ENCODE data around the gene SP5.
"Not testable (repeated sequence)": the region's sequence is repeated elsewhere in the genome, so short reads cannot be mapped to it uniquely, and the experiment has no call there.

Gene SP5

DNA sequence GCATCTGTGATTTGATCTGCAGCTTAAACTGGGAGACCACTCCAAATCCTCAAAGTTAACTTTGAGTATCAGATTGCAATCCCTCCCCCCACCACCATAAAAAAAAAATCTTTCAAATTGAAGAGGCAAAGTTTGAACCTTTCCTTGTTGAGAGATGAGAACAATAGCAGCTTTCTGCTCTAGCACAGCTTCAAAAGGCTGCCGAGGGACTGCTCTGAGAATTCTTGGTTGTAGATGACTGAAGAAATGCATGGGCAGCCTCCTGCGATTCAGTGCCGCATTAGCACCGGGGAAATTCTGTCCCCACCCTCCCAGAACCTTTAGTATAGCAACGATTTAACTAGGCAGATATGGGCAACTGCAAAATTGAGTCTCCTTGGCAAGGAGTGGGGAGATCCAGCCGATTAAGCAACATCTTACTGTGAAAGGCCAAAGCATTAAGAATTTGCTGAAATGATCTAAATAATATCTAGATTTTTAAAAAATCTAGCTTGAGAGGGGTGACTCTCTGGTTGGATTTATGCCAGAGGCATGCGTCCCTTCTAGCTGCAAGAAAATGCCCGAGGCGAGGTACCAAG, 3.9 kb upstream of the SP5 start:
- FAIRE-seq = no peak

DNA sequence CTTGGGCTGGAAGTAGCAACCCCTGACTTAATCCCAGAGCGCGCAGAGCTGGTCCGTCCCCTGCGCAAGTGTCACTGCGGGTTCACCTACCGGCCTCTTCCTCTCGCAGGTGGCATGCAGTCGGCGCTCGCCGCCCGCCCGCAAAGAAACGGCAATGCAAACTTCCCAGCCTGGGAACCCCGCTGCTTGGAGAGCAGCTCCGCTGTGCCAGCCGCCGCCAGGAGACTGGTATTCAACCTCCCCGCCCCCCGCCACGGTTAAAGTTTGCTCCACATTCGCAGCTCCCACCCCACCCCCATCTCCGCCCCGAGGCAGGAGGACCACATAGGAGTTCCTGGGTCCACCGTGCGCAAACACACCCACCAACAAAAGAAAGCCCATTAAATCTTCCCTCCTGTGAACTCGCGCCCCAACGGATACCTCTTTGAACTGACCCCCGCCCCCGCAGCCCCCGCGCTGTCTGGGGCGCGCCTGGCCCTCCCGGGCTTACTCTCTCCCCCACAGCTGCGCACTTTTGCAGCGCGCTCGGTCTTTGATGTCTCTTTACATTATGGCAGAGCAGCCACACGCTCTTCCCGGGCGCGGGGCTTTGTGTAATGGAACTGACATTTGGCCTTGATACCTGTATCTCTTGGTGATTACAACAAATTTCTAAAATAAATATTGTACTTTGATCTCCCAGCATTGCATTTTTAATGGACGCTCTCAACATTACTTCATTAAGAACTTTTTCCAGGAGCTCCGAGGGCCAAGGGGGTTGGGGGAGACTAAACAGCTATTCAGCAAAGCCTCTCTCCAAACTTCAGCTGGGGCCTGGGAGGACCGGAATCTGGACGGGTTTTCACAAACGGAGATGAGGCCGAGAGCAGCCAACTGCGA, 3.1 kb upstream of the SP5 start:
- no peak for FAIRE-seq

DNA sequence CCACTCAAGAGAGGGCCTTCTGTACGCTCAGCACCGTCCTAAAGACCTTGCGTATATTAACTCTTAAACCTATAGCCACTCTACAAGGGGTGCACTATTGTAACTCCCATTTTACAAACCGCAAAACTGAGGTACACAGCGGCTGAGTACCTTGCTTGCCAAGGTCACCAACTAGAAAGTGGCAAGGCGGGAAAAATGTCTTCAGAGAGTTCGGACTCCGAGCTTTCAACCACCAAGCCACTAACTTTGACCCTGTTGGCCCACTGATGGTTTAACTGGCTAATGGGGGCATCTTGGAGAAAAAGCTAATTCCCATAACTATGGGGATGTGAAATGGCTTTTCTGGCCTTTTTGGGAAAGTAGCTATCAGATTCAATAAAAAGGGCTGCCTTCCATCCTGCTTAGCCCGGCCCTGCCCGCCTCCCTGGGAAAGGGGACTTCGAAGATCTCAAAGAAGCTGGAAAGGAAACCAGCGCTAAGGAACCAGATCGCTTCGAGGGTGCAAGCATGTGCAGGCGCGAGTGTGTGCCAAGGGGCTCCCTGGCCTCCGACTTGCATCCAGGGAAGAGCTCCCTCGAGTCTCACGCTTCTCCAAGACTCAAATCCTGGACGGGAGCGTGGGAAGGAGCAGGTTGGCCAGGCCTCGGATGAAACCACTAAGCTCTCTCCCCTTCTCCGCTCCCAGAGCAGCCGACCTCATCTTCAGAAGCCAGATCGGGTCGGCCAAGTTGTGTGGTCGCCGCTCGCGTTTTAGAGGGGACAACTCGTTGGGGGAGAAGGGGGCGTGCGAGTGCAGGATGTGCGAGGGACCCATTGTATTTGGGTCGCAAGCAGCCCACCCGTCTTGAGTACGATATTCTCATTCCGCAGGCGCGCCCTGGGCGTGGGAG, 2.2 kb upstream of the SP5 start:
- FAIRE-seq = no peak

DNA sequence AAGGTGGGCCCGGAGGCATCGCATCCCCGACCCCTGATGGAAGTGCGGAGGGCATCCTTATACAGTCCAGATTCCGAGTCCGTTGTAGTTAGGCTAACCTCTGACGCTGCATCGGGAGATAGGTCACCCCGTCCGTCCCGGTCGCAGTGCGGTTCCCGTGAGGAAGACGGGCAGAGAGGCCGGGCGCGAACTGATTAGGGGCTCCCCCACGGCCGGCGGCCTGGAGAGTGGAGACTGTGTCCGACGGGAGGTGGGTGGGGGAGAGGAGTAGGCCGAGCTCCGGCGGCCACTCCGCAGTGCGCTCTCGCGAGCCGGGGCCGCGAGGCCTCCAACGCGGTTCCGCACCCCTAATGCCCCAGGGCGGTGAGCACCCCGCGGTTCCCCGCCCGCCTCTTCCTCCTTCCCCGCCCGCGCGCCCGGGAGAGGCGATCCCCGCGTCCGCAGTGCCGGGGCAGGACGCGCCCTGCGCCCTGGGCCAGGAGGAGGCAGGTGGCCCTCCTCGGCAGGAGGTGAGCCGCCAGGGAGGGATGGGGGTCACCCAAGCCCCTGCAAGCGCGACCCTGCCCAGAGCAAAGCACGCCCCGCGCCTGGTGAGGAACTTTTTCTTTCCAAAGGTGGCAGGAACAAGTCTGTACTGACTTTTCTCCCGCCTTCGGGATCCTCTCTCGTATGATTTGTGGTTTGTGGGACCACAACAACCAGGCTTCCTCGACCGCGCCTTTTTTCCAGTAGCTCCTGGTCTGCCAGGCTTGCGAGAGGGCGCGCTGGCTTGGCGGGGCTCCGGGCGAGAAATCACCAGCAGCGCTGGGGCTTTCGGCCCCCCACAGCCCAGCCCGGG, 1.4 kb upstream of the SP5 start:
- FAIRE-seq = no peak

DNA sequence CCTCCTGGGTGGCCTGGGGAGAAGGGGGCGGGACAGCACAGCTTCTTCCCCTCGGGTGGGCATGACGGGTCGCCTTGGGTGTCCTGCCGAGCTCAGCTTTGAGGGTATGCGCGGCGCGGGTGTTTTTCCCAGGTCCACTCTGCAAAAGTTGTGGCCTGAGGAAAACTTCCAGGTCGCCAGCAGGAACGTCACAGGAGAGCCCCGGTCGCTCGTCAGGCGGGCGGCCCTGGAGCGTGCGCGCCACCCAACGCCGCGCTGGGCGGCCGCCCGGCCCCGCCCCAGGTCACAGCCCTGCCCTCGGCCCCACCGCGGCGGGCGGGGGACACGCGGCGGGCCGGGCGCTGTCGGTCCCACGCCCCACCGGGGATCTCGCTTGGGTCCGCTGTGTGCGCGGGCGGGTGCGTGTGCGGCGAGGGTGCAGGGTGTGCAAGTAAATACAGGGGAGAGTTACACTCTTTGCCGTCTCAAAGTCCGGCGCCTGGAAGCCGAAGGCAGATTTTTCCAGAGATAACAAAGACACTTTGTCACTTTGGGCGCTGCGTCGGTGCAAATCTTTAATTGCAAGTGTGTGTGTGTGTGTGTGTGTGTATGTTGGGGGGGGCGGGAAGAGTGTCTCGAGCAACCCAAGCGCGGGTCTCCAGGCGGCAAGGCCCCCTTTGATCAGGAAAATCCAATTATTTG, 616 bp upstream of the SP5 start:
- FAIRE-seq = no peak

DNA sequence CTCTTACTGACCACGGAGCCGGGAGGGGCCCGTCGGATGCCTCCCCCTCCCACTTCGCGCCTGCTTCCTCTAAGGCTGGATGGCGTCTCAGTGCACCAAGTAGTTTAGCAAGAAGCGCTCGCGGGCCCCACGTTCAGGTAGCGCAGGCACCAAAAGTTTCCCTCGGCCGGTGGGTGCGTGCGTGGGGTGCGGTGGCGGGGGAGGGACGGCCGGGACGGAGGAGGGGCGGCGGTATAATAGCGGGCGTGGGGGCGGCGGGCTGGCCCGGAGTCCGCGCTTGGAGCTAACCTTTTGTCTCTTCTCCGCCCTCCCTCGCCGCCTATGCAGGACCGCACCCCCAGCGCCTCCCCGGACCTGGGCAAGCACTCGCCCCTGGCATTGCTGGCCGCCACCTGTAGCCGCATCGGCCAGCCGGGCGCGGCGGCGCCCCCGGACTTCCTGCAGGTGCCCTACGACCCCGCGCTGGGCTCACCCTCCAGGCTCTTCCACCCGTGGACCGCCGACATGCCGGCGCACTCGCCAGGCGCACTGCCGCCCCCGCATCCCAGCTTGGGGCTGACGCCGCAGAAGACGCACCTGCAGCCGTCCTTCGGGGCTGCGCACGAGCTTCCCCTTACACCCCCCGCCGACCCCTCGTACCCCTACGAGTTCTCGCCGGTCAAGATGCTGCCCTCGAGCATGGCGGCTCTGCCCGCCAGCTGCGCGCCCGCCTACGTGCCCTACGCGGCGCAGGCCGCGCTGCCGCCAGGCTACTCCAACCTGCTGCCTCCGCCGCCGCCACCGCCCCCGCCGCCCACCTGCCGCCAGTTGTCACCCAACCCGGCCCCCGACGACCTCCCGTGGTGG, 1.0 kb downstream of the SP5 start:
- FAIRE-seq = no peak

DNA sequence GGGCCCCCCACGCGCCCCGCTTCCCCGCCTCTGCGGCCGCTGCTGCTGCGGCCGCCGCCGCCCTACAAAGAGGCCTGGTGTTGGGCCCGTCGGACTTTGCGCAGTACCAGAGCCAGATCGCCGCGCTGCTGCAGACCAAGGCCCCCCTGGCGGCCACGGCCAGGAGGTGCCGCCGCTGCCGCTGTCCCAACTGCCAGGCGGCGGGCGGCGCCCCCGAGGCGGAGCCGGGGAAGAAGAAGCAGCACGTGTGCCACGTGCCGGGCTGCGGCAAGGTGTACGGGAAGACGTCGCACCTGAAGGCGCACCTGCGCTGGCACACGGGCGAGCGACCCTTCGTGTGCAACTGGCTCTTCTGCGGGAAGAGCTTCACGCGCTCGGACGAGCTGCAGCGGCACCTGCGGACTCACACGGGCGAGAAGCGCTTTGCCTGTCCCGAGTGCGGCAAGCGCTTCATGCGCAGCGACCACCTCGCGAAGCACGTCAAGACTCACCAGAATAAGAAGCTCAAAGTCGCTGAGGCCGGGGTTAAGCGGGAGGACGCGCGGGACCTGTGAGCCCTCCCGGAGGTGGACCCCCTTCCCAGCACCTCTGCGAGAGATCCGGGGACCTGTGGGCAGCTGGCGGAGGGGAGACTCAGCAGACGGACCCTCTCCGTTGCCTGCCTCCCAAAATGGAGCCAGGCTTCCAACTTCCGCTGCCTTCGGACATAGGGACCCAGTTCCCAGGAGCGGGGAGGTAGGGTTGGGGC, 1.9 kb downstream of the SP5 start:
- no peak for FAIRE-seq

DNA sequence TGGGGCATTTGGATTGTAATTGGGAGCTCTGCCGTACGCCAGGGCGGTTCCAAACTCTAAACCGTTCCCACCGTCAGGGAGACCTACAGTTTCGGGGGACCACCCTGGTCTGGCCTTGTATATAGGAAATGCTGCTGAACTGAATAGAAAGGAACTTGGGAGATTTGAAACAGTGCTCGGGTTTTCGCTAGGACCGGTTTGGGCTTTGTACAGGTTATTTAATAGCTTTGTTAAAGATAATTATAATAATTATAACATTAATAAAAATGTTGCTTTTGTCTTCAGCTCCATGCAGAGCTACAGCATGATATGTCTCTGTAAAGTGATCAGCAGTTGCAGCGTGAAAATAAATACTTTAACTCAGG, 2.4 kb downstream of the SP5 start:
- no peak for FAIRE-seq

- no peak for FAIRE-seq
Observed at GRCh38 chr2:170717991-170718589, 3.0 kb downstream of the SP5 start.

- no peak for FAIRE-seq
Observed at GRCh38 chr2:170719810-170720209, 4.7 kb downstream of the SP5 start.

DNA sequence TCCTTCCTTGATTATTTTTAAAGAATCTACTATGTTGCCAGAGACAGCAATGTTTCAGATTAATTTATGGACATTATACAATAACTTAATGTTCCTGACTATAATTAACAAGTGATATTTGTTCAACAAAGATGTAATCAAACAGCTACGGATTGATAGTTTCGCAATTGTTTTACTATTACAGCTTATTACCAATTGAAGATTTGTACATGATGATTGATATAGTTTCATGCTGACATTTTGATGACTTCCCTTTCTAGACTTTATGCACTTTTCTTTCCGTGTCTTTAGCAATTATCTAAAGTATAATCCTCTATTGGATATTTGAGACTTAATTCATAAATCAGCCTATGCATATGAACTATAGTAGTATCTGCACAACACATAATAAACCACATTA, 6.5 kb downstream of the SP5 start:
- no peak for FAIRE-seq

DNA sequence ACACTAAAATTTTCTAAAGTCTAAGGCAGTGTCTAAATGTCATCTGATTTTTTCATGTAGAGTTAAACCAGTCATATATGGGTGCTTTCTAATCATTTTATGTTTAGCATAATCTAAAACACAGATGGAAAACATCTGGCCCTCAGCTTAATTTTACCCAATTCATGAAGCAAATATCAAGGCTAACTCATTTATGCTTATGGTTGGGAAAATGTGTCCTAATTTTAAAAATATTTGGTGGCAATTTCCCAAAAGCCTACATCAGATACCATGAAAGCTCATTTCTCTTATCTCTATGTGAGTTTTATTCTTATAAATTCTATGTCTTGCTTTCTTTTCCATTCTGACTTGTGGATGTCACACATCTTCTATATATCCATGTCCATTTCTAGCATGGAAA, 7.2 kb downstream of the SP5 start:
- FAIRE-seq = no peak

GRCh38 chr2:170723446-170723958, 8.4 kb downstream of the SP5 start:
- no peak for FAIRE-seq

GRCh38 chr2:170733798-170734600, 18.9 kb downstream of the SP5 start:
- FAIRE-seq = no peak

DNA sequence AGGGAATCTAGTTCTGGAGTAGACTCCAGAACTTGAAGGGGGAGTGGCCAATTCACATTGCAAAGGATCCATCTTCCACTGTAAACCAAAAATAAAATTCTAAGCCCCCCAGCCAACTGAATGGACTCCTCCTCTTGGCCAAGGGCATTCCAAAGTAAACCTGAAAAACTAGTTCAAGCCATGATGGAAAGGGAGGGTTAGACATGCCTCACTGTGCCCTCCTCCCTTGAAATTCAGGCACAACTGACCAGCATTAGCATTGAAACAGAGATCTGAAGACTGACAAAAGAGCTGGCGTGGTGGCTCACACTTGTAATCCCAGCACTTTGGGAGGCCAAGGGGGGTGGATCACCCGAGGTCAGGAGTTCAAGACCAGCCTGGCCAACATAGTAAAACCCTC, 19.5 kb downstream of the SP5 start:
- FAIRE-seq = not testable (repeated sequence)

- FAIRE-seq = no peak
Observed at GRCh38 chr2:170736628-170737027, 21.5 kb downstream of the SP5 start.

DNA sequence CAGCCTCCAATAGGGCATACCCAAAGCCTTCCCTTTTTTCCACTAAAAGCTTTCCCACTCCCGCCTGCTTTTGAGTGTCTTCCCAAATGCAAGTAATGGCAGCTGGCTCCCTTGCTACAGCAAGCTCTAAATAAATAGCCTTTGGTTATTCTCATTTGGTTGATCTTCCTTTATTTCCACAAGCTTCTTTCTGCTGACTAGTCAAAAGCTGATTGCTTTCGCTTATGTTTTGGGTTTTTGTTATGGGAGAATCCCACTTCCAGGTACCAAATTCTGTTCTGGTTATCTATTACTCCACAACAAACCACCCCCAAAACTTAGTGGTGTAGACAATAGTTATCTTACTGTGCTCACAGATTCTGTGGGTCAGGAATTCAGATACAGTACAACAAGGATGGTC, 22.3 kb downstream of the SP5 start:
- FAIRE-seq = no peak

DNA sequence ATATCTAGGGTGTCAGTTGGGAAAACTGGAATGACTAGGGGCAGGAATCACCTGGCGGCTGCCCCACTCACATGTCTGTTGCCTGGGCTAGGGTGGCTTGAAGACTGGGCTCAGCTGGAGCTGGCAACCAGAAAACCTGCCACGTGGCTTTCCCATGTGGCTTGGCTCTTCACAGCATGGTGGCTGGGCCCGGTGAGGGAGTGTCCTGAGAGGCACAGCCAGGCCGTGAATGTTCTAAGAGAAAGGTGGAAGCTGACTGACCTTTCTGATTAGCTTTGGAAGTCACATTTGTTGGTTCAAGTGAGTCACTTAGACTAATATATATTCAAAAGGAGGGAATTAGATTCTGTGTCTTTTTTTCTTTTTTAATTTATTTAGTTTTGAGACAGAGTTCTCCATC, 22.7 kb downstream of the SP5 start:
- FAIRE-seq = no peak

DNA sequence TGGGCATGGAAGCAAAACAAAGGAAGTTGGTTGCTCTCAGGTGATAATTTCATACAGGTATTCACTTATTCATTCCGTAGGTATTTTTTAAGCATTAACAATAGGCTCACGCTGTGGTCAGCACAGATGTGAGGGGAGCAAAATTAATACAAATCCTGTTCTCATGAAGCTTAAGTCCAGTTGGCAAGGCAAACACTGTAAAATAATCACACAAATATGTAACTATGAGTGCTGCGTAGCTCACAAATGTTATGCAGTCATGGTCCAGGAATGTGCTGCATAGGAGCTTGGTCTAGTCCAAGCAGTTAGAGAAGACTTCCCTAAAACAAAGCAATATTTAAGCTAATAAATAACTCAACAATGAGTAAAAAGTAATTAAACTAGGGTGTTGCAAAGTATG, 23.9 kb downstream of the SP5 start:
- no peak for FAIRE-seq

All from colon (tissue), 2 donors.